K562 (cell line): ENCODE results near the gene PRMT5. TPM values are rescaled to one million over a fixed set of nuclear protein-coding genes. Genes with fewer than 3 reads are reported as not detected.

Experiments
- ARID1B ChIP-seq: fragments of 450-650 bp; IDR thresholded peaks from 2 replicates; pipeline ENCODE4 v1.6.1; 2016; ENCODE audit warnings: antibody characterized with exemption, mild to moderate bottlenecking, inconsistent platforms
- ASH1L ChIP-seq: fragments of 450-650 bp; IDR thresholded peaks from 2 replicates; pipeline ENCODE4 v1.6.1; 2018; ENCODE audit warnings: borderline replicate concordance, mild to moderate bottlenecking, low read depth; ENCODE audit not compliant: partially characterized antibody
- BACH1 ChIP-seq: fragments of 200-800 bp; sonication (Bioruptor generic); IDR thresholded peaks from 2 replicates; pipeline ENCODE4 v1.6.1; 2016; ENCODE audit warnings: missing genetic modification characterization, missing compliant biosample characterization
- BMI1 ChIP-seq: fragments of 150-350 bp; IDR thresholded peaks from 2 replicates; pipeline ENCODE4 v1.6.1; 2014; ENCODE audit warnings: low read length
- CBFA2T2 ChIP-seq: fragments of 450-650 bp; conservative IDR thresholded peaks from 2 replicates; pipeline ENCODE4 v1.6.1; 2017; ENCODE audit warnings: mild to moderate bottlenecking
- CHD2 ChIP-seq: IDR thresholded peaks from 2 replicates; pipeline ENCODE4 v1.6.1; 2011; ENCODE audit warnings: low read depth, low read length
- CREB1 ChIP-seq, 2 experiments: sonication (generic) in 1 of 2; formaldehyde crosslinking in 1 of 2; IDR thresholded peaks; 2 replicates each; pipeline versions ENCODE4 v1.6.1 to v1.8.0; 2012 to 2022; ENCODE audit warnings: inconsistent platforms in 1 of 2, mild to moderate bottlenecking in 1 of 2, missing genetic modification reagents in 1 of 2, moderate library complexity in 1 of 2
- CREBBP ChIP-seq: IDR thresholded peaks from one replicate; pipeline ENCODE4 v1.6.1; 2012; ENCODE audit warnings: low read depth, mild to moderate bottlenecking, control low read depth, inconsistent platforms, low read length
- CXXC5 ChIP-seq: fragments of 250-450 bp; sonication (Bioruptor Pico); IDR thresholded peaks from 2 replicates; pipeline ENCODE4 v1.8.0; 2022; ENCODE audit warnings: inconsistent platforms, mild to moderate bottlenecking, moderate library complexity
- FOSL1 ChIP-seq: fragments of 200-800 bp; sonication (Bioruptor generic); conservative IDR thresholded peaks from 2 replicates; pipeline ENCODE4 v1.6.1; 2016; ENCODE audit warnings: missing genetic modification characterization, missing compliant biosample characterization
- FOXK1 ChIP-seq: sonication (generic); formaldehyde crosslinking; IDR thresholded peaks from 2 replicates; pipeline ENCODE4 v1.8.0; 2022; ENCODE audit warnings: missing genetic modification reagents, mild to moderate bottlenecking, borderline replicate concordance
- GABPB1 ChIP-seq: sonication (generic); formaldehyde crosslinking; IDR thresholded peaks from 2 replicates; pipeline ENCODE4 v1.8.0; 2022; ENCODE audit warnings: mild to moderate bottlenecking, missing genetic modification reagents
- GATA2 ChIP-seq: sonication (generic); formaldehyde crosslinking; IDR thresholded peaks from 2 replicates; pipeline ENCODE4 v1.4.0; 2020; ENCODE audit warnings: mild to moderate bottlenecking, missing genetic modification reagents
- GTF2F1 ChIP-seq: IDR thresholded peaks from 2 replicates; pipeline ENCODE4 v1.6.1; 2011; ENCODE audit warnings: low read depth, low read length, improper control_type of control experiment
- HCFC1 ChIP-seq: IDR thresholded peaks from 2 replicates; pipeline ENCODE4 v1.6.1; 2012; ENCODE audit warnings: low read depth, low read length, improper control_type of control experiment
- HMG20B ChIP-seq: fragments of 250-450 bp; sonication (Bioruptor Pico); IDR thresholded peaks from 2 replicates; pipeline ENCODE4 v1.5.0; 2021; ENCODE audit warnings: mild to moderate bottlenecking
- NBN ChIP-seq: fragments of 450-650 bp; IDR thresholded peaks from 2 replicates; pipeline ENCODE4 v1.6.1; 2016; ENCODE audit warnings: low read depth, mild to moderate bottlenecking
- NCOA6 ChIP-seq: fragments of 450-650 bp; IDR thresholded peaks from 2 replicates; pipeline ENCODE4 v1.6.1; 2017; ENCODE audit warnings: mild to moderate bottlenecking
- NFE2 ChIP-seq: IDR thresholded peaks from 2 replicates; pipeline ENCODE4 v1.6.1; 2014; ENCODE audit warnings: antibody characterized with exemption, low read depth
- NFXL1 ChIP-seq: fragments of 450-650 bp; formaldehyde crosslinking; IDR thresholded peaks from 2 replicates; pipeline ENCODE4 v1.4.0; 2021; ENCODE audit warnings: mild to moderate bottlenecking
- POLR2AphosphoS2 ChIP-seq: IDR thresholded peaks from 2 replicates; pipeline ENCODE4 v1.6.1; 2012; ENCODE audit warnings: low read length, improper control_type of control experiment
- SMARCE1 ChIP-seq: fragments of 450-650 bp; IDR thresholded peaks from 2 replicates; pipeline ENCODE4 v1.7.1; 2016; ENCODE audit warnings: mild to moderate bottlenecking
- SPI1 ChIP-seq: IDR thresholded peaks from 2 replicates; pipeline ENCODE4 v1.6.1; 2011; ENCODE audit warnings: low read depth, low read length, control low read depth, borderline replicate concordance
- SRSF9 ChIP-seq: fragments of 200-400 bp; formaldehyde crosslinking; IDR thresholded peaks from 2 replicates; pipeline ENCODE4 v1.6.1; 2017; ENCODE audit warnings: low read depth, low read length, borderline replicate concordance
- STAT5B ChIP-seq: fragments of 250-450 bp; sonication (Bioruptor Pico); IDR thresholded peaks from 2 replicates; pipeline ENCODE4 v1.8.0; 2021; ENCODE audit warnings: mild to moderate bottlenecking, inconsistent platforms
- TRIM28 ChIP-seq: fragments of 450-650 bp; IDR thresholded peaks from 2 replicates; pipeline ENCODE4 v1.6.1; 2017
- ZNF134 ChIP-seq: fragments of 250-450 bp; sonication (Bioruptor Pico); conservative IDR thresholded peaks from 2 replicates; pipeline ENCODE4 v1.4.0; 2020
- ZNF175 ChIP-seq: fragments of 200-800 bp; sonication (Bioruptor generic); IDR thresholded peaks from 2 replicates; pipeline ENCODE4 v1.6.1; 2016; ENCODE audit warnings: low read depth, mild to moderate bottlenecking, missing genetic modification characterization, missing compliant biosample characterization
- ZNF311 ChIP-seq: fragments of 250-450 bp; sonication (Bioruptor Pico); IDR thresholded peaks from 2 replicates; pipeline ENCODE4 v1.4.0; 2020; ENCODE audit warnings: mild to moderate bottlenecking, moderate library complexity
- ZNF41 ChIP-seq: fragments of 250-450 bp; sonication (Bioruptor Pico); conservative IDR thresholded peaks from 2 replicates; pipeline ENCODE4 v1.4.0; 2020; ENCODE audit warnings: mild to moderate bottlenecking
- ZZZ3 ChIP-seq: fragments of 450-650 bp; IDR thresholded peaks from 2 replicates; pipeline ENCODE4 v1.6.1; 2016; ENCODE audit warnings: antibody characterized with exemption, mild to moderate bottlenecking, moderate library complexity
- polyA plus RNA-seq, 8 experiments: library from polyadenylated mRNA; depleted of rRNA in 4 of 8; stranded (reverse) in 5 of 8; unstranded in 3 of 8; fragments of >200 nt; fragmentation: Nextera tagmentation in 2 of 8; fragmentation: Illumina TruSeq in 1 of 8; extraction: Ambion mirVana in 2 of 8; extraction: Trizol in 1 of 8; gene quantifications; 2 replicates each; pipeline versions ENCODE4 v1.2.1 to v1.2.3, GENCODE V29; 2011 to 2014; ENCODE audit warnings: inconsistent platforms in 1 of 8, missing spikeins in 1 of 8
- total RNA-seq, 7 experiments: library from RNA; depleted of rRNA in 6 of 7; stranded (reverse); fragments of >200 nt in 6 of 7; fragmentation: Illumina TruSeq in 2 of 7; extraction: Trizol in 2 of 7; gene quantifications; 2 replicates each; pipeline versions ENCODE4 v1.2.1 to v1.2.3, GENCODE V29; 2011 to 2021; ENCODE audit warnings: low replicate concordance in 1 of 7
- TF ChIP-seq, protein P1 (sequence below): sonication (generic); formaldehyde crosslinking; IDR thresholded peaks from 2 replicates; pipeline ENCODE4 v1.5.0; 2020; ENCODE audit warnings: missing genetic modification reagents

PRMT5 gene
- total and polyA plus RNA-seq, 9 of the 15 experiments (the other 6 are each of a cell fraction or from before 2014, with no cell fraction given), result 114 to 552 (median 222) TPM

DNA sequence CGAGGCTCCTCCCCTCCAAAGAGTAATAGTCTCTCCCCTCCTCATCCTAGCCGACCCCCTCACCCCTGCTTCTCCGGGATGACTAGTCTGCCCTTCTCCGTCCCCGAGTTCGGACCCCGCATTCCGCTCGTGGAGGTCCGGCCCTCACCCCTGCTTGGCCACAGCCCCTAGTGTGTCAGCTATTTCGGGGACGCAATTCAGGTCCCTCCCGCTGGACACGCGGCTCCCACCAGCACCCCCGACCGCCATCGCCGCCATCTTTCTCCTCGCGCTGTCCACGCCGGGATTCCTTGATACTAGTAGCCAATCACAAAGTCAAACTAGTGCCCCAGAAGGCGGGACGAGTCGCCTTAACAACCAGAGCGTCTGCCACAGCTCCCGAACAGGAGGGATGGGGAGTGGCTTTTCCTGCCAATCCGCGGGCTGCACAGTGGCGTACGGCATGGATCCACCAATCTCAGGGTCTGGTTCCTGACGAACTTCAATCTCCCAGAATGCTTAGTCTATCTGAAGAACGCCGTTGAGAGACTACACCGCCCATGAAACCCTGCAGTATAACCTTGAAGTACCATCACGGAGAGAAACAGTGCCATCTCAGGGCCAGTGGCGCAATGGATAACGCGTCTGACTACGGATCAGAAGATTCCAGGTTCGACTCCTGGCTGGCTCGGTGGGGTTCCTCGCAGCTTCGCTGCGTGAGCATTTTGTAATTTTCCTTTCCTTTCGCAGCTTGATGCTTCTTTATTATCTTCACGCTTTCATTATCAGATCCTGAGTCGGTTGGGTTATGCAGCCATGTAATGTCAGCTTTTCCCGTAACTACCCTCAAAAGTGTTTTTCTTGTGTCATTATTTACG is at the start of gene PRMT5 (continued):
- TF ChIP-seq CREB1 (IDR thresholded peaks at IDR 0.05), result peak; percentile 67; the same call in 1 of the 2 replicates
- TF ChIP-seq CREB1 (CRISPR knock-in tag; IDR thresholded peaks at IDR 0.05), result peak; percentile 79
- no peak for TF ChIP-seq CBFA2T2
- TF ChIP-seq NFXL1 (CRISPR knock-in tag), result no peak
- TF ChIP-seq, protein P1, sequence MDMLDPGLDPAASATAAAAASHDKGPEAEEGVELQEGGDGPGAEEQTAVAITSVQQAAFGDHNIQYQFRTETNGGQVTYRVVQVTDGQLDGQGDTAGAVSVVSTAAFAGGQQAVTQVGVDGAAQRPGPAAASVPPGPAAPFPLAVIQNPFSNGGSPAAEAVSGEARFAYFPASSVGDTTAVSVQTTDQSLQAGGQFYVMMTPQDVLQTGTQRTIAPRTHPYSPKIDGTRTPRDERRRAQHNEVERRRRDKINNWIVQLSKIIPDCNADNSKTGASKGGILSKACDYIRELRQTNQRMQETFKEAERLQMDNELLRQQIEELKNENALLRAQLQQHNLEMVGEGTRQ (CRISPR knock-in tag), result no peak
- TF ChIP-seq HMG20B (CRISPR knock-in tag), result no peak
- 0 out of 2 replicates have a peak, but pooled peaks have one; percentile 37 for TF ChIP-seq TRIM28
- 0 out of 2 replicates have a peak, but pooled peaks have one; percentile 29 for TF ChIP-seq CHD2
- 0 out of 2 replicates have a peak, but pooled peaks have one; percentile 32 for TF ChIP-seq SMARCE1
- peak; percentile 60; the same call in 1 of the 2 replicates for TF ChIP-seq POLR2AphosphoS2
- no peak for TF ChIP-seq ARID1B
- peak; percentile 65; the same call in 1 of the 2 replicates for TF ChIP-seq BACH1 (tag)
- no peak for TF ChIP-seq CREBBP
- TF ChIP-seq GTF2F1, result peak; percentile 56; the same call in 1 of the 2 replicates
- TF ChIP-seq ASH1L, result peak; percentile 75
- TF ChIP-seq SPI1, result no peak
- no peak for TF ChIP-seq SRSF9
- TF ChIP-seq HCFC1, result no peak; the same call in 1 of the 2 replicates
- no peak for TF ChIP-seq NCOA6
- peak; percentile 91 for TF ChIP-seq CXXC5 (CRISPR knock-in tag)
- 0 out of 2 replicates have a peak, but pooled peaks have one; percentile 32 for TF ChIP-seq ZNF41 (CRISPR knock-in tag)
- TF ChIP-seq ZNF175 (CRISPR knock-in tag), result 0 out of 2 replicates have a peak, but pooled peaks have one; percentile 30
- no peak for TF ChIP-seq ZNF134 (CRISPR knock-in tag)
- TF ChIP-seq ZNF311 (CRISPR knock-in tag), result no peak
- TF ChIP-seq FOSL1 (tag), result peak; percentile 60
- TF ChIP-seq STAT5B (CRISPR knock-in tag), result no peak
- no peak for TF ChIP-seq GATA2 (CRISPR knock-in tag)
- TF ChIP-seq BMI1, result peak; percentile 95
- TF ChIP-seq NBN, result peak; percentile 62
- peak; percentile 32; the same call in 1 of the 2 replicates for TF ChIP-seq NFE2
- no peak for TF ChIP-seq FOXK1 (CRISPR knock-in tag)
- no peak for TF ChIP-seq ZZZ3
- peak; percentile 58; the same call in 1 of the 2 replicates for TF ChIP-seq GABPB1
